Measurements from ENCODE around the gene AGGF1. TPM values are rescaled to one million over a fixed set of nuclear protein-coding genes. Genes with fewer than 3 reads are reported as not detected.
"Not testable (repeated sequence)": the region's sequence is repeated elsewhere in the genome, so short reads cannot be mapped to it uniquely, and the experiment has no call there.

AGGF1 gene
- total RNA-seq, 2 experiments from 2014 or later = 27.2 to 28.4 TPM

GRCh38 chr5:77095189-77095588, 65.0 kb downstream of the AGGF1 start:
- no peak for ATAC-seq
- Mint-ChIP-seq H3K27ac (no peak overlapping the region), H3K9me3 (ENCODE audit: insufficient read depth) (no peaks in the 10 kb centered on the region), H3K4me3 (no peak overlapping the region), H3K36me3 (ENCODE audit: low read depth) (no peaks in the 10 kb centered on the region), H3K4me1 (ENCODE audit: low read depth) (no peaks in the 10 kb centered on the region), H3K27me3 (ENCODE audit: low read depth) (no peaks in the 10 kb centered on the region)
- no peak for DNase-seq
- CTCF ChIA-PET = interaction anchor here (0.7 to 2.1 kb wide), 2 partner anchors 18 to 37 kb away, joined by 3 to 4 read pairs; no protein-coding TSS in a partner anchor
- POLR2A ChIA-PET = no interaction called here

DNA sequence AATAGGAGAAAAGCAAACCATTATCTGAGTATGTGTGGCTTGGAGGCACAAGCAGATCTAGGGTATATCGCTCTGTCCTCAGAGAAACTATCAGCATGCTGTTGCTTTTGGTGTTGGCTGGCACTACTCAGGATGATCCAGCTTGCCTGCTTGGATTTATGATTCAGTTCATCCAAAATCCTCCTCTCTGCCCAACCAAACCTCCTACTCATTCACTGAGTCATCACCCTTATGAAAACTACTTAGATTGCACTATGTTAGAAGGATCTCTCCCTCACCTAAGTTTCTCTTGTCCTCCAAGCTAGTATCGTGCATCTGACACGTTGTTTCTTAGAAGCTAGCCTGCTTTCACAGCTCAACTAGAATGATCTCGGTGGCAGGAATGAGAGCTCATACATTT, 71.1 kb downstream of the AGGF1 start:
- H3K9me3 Mint-ChIP-seq (ENCODE audit: insufficient read depth) = no peaks in the 10 kb centered on the region
- H3K4me1 Mint-ChIP-seq (ENCODE audit: low read depth) = no peaks in the 10 kb centered on the region
- CTCF ChIA-PET = interaction anchor here (2.7 kb wide), 1 partner anchor 24 kb away, joined by 6 read pairs; no protein-coding TSS in a partner anchor
- H3K27ac Mint-ChIP-seq = no peak overlapping the region
- DNase-seq (no peak), ATAC-seq (no peak)
- no peaks in the 10 kb centered on the region for H3K27me3 Mint-ChIP-seq (ENCODE audit: low read depth)
- POLR2A ChIA-PET = no interaction called here
- H3K4me3 Mint-ChIP-seq = no peak overlapping the region
- no peaks in the 10 kb centered on the region for H3K36me3 Mint-ChIP-seq (ENCODE audit: low read depth)

- CTCF ChIA-PET = interaction anchor here (0.5 to 2.7 kb wide), 2 partner anchors 24 to 26 kb away, joined by 3 to 6 read pairs; no protein-coding TSS in a partner anchor
- Mint-ChIP-seq H3K27me3 (ENCODE audit: low read depth) (no peaks in the 10 kb centered on the region), H3K9me3 (ENCODE audit: insufficient read depth) (peaks cover 6% of the 10 kb centered on the region), H3K27ac (no peak overlapping the region), H3K4me3 (no peak overlapping the region), H3K36me3 (ENCODE audit: low read depth) (no peaks in the 10 kb centered on the region), H3K4me1 (ENCODE audit: low read depth) (no peaks in the 10 kb centered on the region)
- no peak for ATAC-seq
- no peak for DNase-seq
- POLR2A ChIA-PET = no interaction called here
Observed at GRCh38 chr5:77102549-77102948, 72.3 kb downstream of the AGGF1 start.

- CTCF ChIA-PET = interaction anchor here (1.0 kb wide), 1 partner anchor 42 kb away, joined by 4 read pairs; no protein-coding TSS in a partner anchor
Observed at GRCh38 chr5:77103457-77103856, 73.3 kb downstream of the AGGF1 start.

GRCh38 chr5:77104813-77105212, 74.6 kb downstream of the AGGF1 start:
- no peak overlapping the region for H3K27ac Mint-ChIP-seq
- no peaks in the 10 kb centered on the region for H3K27me3 Mint-ChIP-seq (ENCODE audit: low read depth)
- peaks cover 6% of the 10 kb centered on the region for H3K9me3 Mint-ChIP-seq (ENCODE audit: insufficient read depth)
- H3K4me1 Mint-ChIP-seq (ENCODE audit: low read depth) = no peaks in the 10 kb centered on the region
- ChIA-PET POLR2A (no interaction called here), CTCF (no interaction called here)
- no peaks in the 10 kb centered on the region for H3K36me3 Mint-ChIP-seq (ENCODE audit: low read depth)
- no peak overlapping the region for H3K4me3 Mint-ChIP-seq
- ATAC-seq (no peak), DNase-seq (no peak)

More at GRCh38 chr5:77103457-77103856, 73.3 kb downstream of the AGGF1 start:
- DNase-seq (no peak), ATAC-seq (no peak)
- no peak overlapping the region for H3K4me3 Mint-ChIP-seq
- no peaks in the 10 kb centered on the region for H3K27me3 Mint-ChIP-seq (ENCODE audit: low read depth)
- H3K27ac Mint-ChIP-seq = no peak overlapping the region
- POLR2A ChIA-PET = interaction anchor here (0.6 kb wide), 1 partner anchor 274 kb away, joined by 3 read pairs; no protein-coding TSS in a partner anchor
- no peaks in the 10 kb centered on the region for H3K4me1 Mint-ChIP-seq (ENCODE audit: low read depth)
- H3K9me3 Mint-ChIP-seq (ENCODE audit: insufficient read depth) = peaks cover 6% of the 10 kb centered on the region
- H3K36me3 Mint-ChIP-seq (ENCODE audit: low read depth) = no peaks in the 10 kb centered on the region

DNA sequence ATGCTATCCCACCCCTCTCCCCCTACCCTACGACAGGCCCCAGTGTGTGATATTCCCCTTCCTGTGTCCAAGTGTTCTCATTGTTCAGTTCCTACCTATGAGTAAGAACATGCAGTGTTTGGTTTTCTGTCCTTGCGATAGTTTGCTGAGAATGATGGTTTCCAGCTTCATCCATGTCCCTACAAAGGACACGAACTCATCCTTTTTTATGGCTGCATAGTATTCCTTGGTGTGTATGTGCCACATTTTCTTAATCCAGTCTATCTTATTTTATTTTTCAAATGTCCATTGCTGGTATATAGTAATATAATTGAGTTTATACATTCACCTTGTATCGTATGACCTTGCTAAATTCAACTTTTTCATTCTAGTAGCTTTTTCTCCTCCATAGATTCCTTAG, 76.8 kb downstream of the AGGF1 start:
- CTCF ChIA-PET; H3K27me3 Mint-ChIP-seq (ENCODE audit: low read depth); H3K4me3 Mint-ChIP-seq; H3K4me1 Mint-ChIP-seq (ENCODE audit: low read depth); ATAC-seq; DNase-seq; H3K27ac Mint-ChIP-seq; POLR2A ChIA-PET; H3K36me3 Mint-ChIP-seq (ENCODE audit: low read depth); H3K9me3 Mint-ChIP-seq (ENCODE audit: insufficient read depth): not testable (repeated sequence)

Other genes starting within 250 kb of the AGGF1 start
- 1 to 10 TPM; 1.6 to 2.2 TPM for gene F2RL1, start 211.4 kb upstream of the AGGF1 start, total RNA-seq
- 1 to 10 TPM; 2.5 to 3.2 TPM for gene S100Z, start 180.4 kb upstream of the AGGF1 start, total RNA-seq
- under 1 TPM; 0.29 to 0.34 TPM for gene CRHBP, start 77.4 kb upstream of the AGGF1 start, total RNA-seq
- gene ZBED3, start 56.9 kb downstream of the AGGF1 start, total RNA-seq = 1 to 10 TPM; 2.0 TPM
- not detected for gene PDE8B, start 180.3 kb downstream of the AGGF1 start, total RNA-seq